Peyer's patch (tissue), 4 donors: ENCODE data around the gene DDAH1. TPM values are rescaled to one million over a fixed set of nuclear protein-coding genes. Genes with fewer than 3 reads are reported as not detected.

ENCODE experiments used
- DNase-seq, 3 donors: peaks; one replicate each; pipeline ENCODE4 v3.0.0-alpha.2; 2017 to 2019
- H3K27ac ChIP-seq, 4 donors: fragments of 200-600 bp; sonication (generic); one replicate each; pipeline ENCODE4 v1.5.1; 2016 to 2019
- H3K27me3 ChIP-seq, 2 donors: fragments of 200-600 bp; sonication (generic); one replicate each; pipeline ENCODE4 v1.5.1; 2019
- H3K36me3 ChIP-seq, 3 donors: fragments of 200-600 bp; sonication (generic); one replicate each; pipeline ENCODE4 v1.5.1; 2016 to 2019
- H3K4me1 ChIP-seq, 4 donors: fragments of 200-600 bp; sonication (generic); one replicate each; pipeline ENCODE4 v1.5.1; 2016 to 2019
- H3K4me3 ChIP-seq, 4 donors: fragments of 200-600 bp; sonication (generic); 1 replicate in 3 of 4; 2 replicates in 1 of 4; pipeline ENCODE4 v1.5.1; 2016 to 2019; ENCODE audit warnings: mild to moderate bottlenecking in 1 of 4
- H3K9me3 ChIP-seq, 4 donors: fragments of 200-600 bp; sonication (generic); one replicate each; pipeline ENCODE4 v1.5.1; 2016 to 2019; ENCODE audit warnings: mild to moderate bottlenecking in 1 of 4
- POLR2A ChIP-seq, 2 donors: fragments of 450-650 bp; IDR thresholded peaks; one replicate each; pipeline ENCODE4 v1.5.1; 2017; ENCODE audit warnings: antibody characterized with exemption in 2 of 2, mild to moderate bottlenecking in 2 of 2, moderate library complexity in 2 of 2
- total RNA-seq, 4 donors: library from RNA; depleted of rRNA; stranded (reverse); fragments of >200 nt; gene quantifications; one replicate each; pipeline ENCODE4 v1.1.0, GENCODE V29; 2016
- TF ChIP-seq, protein P1 (sequence below), 6 experiments: fragments of 450-650 bp in 4 of 6; fragments of 200-600 bp in 2 of 6; sonication (generic) in 1 of 6; IDR thresholded peaks; one replicate each; pipeline ENCODE4 v1.5.1; 2017 to 2019; ENCODE audit warnings: antibody characterized with exemption in 6 of 6, mild to moderate bottlenecking in 3 of 6, moderate library complexity in 1 of 6

Gene DDAH1
- total RNA-seq, 4 donors from 2014 or later = 40.8 to 60.2 (median 51.2) TPM

- H3K27ac ChIP-seq = no peak overlapping the region
- H3K9me3 ChIP-seq = no peaks in the 10 kb centered on the region
- H3K27me3 ChIP-seq = no peaks in the 10 kb centered on the region
- no peak overlapping the region for H3K4me3 ChIP-seq
- TF ChIP-seq, protein P1, sequence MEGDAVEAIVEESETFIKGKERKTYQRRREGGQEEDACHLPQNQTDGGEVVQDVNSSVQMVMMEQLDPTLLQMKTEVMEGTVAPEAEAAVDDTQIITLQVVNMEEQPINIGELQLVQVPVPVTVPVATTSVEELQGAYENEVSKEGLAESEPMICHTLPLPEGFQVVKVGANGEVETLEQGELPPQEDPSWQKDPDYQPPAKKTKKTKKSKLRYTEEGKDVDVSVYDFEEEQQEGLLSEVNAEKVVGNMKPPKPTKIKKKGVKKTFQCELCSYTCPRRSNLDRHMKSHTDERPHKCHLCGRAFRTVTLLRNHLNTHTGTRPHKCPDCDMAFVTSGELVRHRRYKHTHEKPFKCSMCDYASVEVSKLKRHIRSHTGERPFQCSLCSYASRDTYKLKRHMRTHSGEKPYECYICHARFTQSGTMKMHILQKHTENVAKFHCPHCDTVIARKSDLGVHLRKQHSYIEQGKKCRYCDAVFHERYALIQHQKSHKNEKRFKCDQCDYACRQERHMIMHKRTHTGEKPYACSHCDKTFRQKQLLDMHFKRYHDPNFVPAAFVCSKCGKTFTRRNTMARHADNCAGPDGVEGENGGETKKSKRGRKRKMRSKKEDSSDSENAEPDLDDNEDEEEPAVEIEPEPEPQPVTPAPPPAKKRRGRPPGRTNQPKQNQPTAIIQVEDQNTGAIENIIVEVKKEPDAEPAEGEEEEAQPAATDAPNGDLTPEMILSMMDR (IDR thresholded peaks at IDR 0.05) = no peak
- no peak for TF ChIP-seq POLR2A (IDR thresholded peaks at IDR 0.05)
- H3K4me1 ChIP-seq = no peaks in the 10 kb centered on the region
- no peaks in the 10 kb centered on the region for H3K36me3 ChIP-seq
- DNase-seq = no peak
These were observed 147.4 kb downstream of the DDAH1 start for GRCh38 chr1:85317560-85317959.

DNA sequence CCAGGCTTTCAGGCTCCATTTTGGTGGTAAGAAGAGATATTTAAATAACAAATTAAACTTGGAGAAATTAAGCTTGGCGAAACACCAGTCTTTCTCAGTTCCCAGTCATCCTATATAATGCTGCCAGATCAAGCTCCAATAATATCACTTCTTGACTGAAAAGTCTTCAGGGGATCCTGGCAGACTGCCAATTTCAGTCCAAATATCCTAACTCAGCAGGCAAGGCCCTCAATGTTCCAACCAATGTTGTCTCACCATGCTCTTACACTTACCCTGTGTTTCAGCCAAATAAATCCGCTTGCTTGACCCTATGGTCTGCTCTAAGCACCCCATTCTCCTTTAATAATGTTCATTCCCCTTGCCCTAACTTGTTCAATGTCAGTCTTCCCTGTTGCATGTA is 148.6 kb downstream of the DDAH1 start:
- no peaks in the 10 kb centered on the region for H3K27me3 ChIP-seq
- no peak for DNase-seq
- no peaks in the 10 kb centered on the region for H3K36me3 ChIP-seq
- no peak overlapping the region for H3K4me3 ChIP-seq
- H3K4me1 ChIP-seq = no peaks in the 10 kb centered on the region
- no peak overlapping the region for H3K27ac ChIP-seq
- H3K9me3 ChIP-seq = no peaks in the 10 kb centered on the region
- TF ChIP-seq POLR2A (IDR thresholded peaks at IDR 0.05) = no peak
- TF ChIP-seq, protein P1 (IDR thresholded peaks at IDR 0.05) = no peak

DNA sequence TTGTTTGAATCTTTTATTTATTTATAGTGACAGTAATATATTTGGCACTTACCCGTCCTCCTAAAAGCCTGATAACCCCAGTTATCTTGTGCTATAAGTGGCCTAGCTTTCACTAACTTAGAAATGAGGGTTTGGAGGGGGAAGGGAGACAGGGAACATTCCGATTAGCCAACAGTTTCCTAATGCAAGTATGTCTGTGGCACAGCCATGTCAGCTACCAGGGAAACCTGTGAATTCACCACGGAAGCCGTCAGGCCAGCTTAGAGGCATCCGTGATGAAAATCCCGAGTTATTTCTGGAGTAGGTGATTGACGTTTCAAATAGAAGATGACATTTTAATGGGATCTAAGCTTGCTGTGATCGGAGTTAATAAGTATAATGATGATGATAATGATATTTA is 149.2 kb downstream of the DDAH1 start:
- Histone ChIP-seq H3K27ac (no peak overlapping the region), H3K4me3 (no peak overlapping the region), H3K4me1 (no peaks in the 10 kb centered on the region), H3K27me3 (no peaks in the 10 kb centered on the region), H3K36me3 (no peaks in the 10 kb centered on the region), H3K9me3 (no peaks in the 10 kb centered on the region)
- no peak for DNase-seq
- TF ChIP-seq POLR2A (IDR thresholded peaks at IDR 0.05) = no peak
- TF ChIP-seq, protein P1 (IDR thresholded peaks at IDR 0.05) = no peak

DNA sequence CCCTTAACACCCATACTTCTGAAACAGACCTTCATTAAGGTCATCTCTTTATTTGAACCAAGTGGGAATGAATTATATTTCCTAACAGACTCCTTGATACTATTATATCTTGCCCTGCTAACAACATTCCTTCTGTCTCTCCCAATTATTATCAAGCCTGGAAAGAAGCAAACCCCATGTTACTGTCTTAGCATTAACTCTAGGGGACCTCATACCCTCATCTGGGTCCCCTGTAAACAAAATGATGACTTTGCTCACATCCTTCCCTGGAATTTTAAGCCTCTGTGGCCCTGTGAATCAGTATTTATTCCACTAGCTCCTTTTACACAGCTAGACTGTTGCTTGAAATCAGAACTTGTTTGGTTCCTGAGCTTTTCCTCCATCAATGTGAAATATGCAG is 150.2 kb downstream of the DDAH1 start:
- TF ChIP-seq, protein P1 (IDR thresholded peaks at IDR 0.05) = no peak
- no peak for TF ChIP-seq POLR2A (IDR thresholded peaks at IDR 0.05)
- no peaks in the 10 kb centered on the region for H3K9me3 ChIP-seq
- H3K27me3 ChIP-seq = no peaks in the 10 kb centered on the region
- H3K4me3 ChIP-seq = no peak overlapping the region
- no peaks in the 10 kb centered on the region for H3K36me3 ChIP-seq
- H3K4me1 ChIP-seq = no peaks in the 10 kb centered on the region
- no peak for DNase-seq
- peak overlapping the region in 1 of 4 donors; percentile 39 for H3K27ac ChIP-seq

DNA sequence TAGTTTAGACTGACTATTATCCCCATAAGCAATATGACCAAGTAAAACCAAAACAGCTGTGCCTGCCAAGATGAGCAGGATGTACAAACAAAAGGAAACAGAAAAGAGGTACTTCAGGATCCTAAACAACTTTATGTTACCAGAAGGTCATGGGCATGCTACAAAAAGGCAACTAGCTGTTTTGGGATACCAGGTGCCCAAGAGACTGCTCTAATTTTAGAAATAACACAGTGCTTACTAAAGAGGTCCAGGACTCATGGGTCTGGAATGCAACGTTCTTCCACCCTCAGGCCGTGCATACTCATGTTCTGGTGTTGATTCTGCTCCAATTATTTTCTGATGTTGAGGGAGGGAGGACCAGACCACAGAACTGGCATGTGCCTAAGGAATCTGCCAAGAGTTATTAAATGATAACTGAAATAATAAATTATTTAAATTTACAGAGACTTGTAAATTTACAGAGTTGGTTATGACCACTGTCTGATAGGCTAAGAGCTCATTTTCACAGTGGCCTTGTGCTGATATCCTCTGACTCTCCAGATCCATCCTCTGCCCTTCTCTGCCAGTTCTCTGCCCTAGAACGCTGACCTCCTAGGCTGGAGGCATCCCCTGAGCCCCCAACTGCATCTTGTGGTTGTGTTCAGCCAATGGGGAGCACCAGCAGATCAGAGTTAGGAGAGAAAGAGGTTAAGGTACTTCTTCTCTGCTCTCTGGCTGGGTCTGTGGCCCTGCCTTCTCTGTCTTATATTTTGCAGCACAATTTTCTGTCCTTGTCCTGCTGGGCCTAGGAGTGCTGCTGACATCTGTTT is 150.9 kb downstream of the DDAH1 start:
- no peak overlapping the region for H3K4me3 ChIP-seq
- H3K9me3 ChIP-seq = no peaks in the 10 kb centered on the region
- no peak for DNase-seq
- H3K36me3 ChIP-seq = no peaks in the 10 kb centered on the region
- TF ChIP-seq, protein P1 (IDR thresholded peaks at IDR 0.05) = no peak
- no peak for TF ChIP-seq POLR2A (IDR thresholded peaks at IDR 0.05)
- H3K4me1 ChIP-seq = no peaks in the 10 kb centered on the region
- H3K27ac ChIP-seq = peak overlapping the region in 2 of 4 donors; percentile 39 to 49
- no peaks in the 10 kb centered on the region for H3K27me3 ChIP-seq
